Type B pancreatic cell (in vitro differentiated cells): ENCODE data around the gene RPS6KA1. TPM values are rescaled to one million over a fixed set of nuclear protein-coding genes. Genes with fewer than 3 reads are reported as not detected.
"Not testable (repeated sequence)": the region's sequence is repeated elsewhere in the genome, so short reads cannot be mapped to it uniquely, and the experiment has no call there.

Experiments
- DNase-seq: peaks from one replicate; pipeline ENCODE4 v3.0.0; 2021; ENCODE audit warnings: mixed read lengths; ENCODE audit not compliant: unreplicated experiment; ENCODE audit errors: extremely low spot score
- H3K27ac Mint-ChIP-seq: 2 replicates; pipeline ENCODE4 v1.8.0; 2021; ENCODE audit warnings: mild to moderate bottlenecking, mixed read lengths
- H3K27me3 Mint-ChIP-seq: 2 replicates; pipeline ENCODE4 v1.8.0; 2021; ENCODE audit warnings: mixed read lengths
- H3K36me3 Mint-ChIP-seq: 2 replicates; pipeline ENCODE4 v1.8.0; 2021; ENCODE audit warnings: mixed read lengths
- H3K4me1 Mint-ChIP-seq: one replicate; pipeline ENCODE4 v1.8.0; 2021; ENCODE audit warnings: mixed read lengths; ENCODE audit not compliant: unreplicated experiment
- H3K4me3 Mint-ChIP-seq: 2 replicates; pipeline ENCODE4 v1.8.0; 2021; ENCODE audit warnings: mild to moderate bottlenecking, mixed read lengths
- H3K9me3 Mint-ChIP-seq: 2 replicates; pipeline ENCODE4 v1.8.0; 2021; ENCODE audit warnings: mixed read lengths
- total RNA-seq: library from RNA; stranded (reverse); gene quantifications from 2 replicates; pipeline ENCODE4 v1.2.1, GENCODE V29; 2021; ENCODE audit warnings: low replicate concordance
- TF ChIP-seq, protein P1 (sequence below): fragments of 200-600 bp; sonication (generic); conservative IDR thresholded peaks from 2 replicates; pipeline ENCODE4 v1.5.0; 2021; ENCODE audit warnings: antibody characterized with exemption, mild to moderate bottlenecking

RPS6KA1 gene
- total RNA-seq, 1 donor from 2014 or later, result 27.7 TPM

DNA sequence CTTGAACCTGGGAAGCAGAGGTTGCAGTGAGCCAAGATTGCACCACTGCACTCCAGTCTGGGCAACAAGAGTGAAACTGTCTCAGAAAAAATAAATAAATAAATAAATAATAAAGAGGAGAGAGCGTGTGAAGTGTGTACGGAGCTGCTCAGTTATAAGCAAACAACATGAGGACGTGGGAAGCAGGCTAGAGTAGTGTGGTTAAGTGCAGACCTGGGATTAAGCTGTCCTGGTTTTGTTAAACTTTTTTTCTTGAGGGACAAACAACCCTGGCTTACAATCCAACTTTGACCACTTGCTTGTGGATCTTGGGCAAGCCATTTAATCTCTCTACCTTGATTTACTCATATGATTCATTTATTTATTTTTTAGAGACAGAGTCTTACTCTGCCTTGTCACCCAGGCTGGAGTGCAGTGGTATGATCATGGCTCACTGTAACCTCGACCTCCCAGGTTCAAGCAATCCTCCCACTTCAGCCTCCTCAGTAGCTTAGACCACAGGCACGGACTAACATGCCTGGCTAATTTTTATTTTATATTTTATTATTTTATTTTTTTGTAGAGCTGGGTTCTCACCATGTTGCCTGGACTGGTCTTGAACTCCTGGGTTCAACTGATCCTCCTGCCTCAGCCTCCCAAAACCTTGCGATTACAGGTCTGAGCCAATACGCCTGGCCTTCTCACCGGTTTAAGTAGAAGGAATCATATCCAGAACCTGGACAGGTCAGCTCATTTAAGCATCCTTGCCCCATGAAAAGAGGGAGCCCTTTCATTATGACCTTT, 52.7 kb downstream of the RPS6KA1 start:
- no peak overlapping the region for H3K27ac Mint-ChIP-seq
- TF ChIP-seq, protein P1, sequence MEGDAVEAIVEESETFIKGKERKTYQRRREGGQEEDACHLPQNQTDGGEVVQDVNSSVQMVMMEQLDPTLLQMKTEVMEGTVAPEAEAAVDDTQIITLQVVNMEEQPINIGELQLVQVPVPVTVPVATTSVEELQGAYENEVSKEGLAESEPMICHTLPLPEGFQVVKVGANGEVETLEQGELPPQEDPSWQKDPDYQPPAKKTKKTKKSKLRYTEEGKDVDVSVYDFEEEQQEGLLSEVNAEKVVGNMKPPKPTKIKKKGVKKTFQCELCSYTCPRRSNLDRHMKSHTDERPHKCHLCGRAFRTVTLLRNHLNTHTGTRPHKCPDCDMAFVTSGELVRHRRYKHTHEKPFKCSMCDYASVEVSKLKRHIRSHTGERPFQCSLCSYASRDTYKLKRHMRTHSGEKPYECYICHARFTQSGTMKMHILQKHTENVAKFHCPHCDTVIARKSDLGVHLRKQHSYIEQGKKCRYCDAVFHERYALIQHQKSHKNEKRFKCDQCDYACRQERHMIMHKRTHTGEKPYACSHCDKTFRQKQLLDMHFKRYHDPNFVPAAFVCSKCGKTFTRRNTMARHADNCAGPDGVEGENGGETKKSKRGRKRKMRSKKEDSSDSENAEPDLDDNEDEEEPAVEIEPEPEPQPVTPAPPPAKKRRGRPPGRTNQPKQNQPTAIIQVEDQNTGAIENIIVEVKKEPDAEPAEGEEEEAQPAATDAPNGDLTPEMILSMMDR, result no peak

DNA sequence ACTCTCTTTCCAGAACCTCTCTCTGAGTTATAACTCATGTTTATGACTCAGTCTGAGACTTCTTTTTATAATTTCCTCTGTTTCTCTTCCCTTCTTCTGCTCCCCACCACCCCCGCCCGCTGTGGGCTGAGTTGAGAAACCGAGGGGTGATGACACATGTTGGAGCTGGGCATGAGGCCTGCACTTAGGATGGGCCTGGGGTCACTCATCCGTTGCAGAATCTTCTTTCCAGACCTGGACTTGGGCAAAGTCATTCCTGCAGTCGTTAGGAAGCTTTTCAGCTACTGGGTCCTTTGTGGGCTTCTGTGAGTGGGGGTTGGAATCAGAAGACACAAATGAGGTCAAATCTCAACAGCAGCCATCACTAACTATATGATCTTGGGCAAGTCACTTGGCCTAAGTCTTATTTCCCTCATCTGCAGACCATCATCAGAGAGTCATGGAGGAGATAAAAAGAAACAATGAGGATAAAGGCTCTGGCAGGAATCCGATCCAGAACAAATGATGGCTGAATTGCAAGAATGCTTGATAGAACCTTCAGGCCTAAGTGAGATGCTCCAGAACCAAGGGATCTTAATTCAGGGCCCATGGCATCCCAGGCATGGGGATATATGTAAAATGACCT, 53.4 kb downstream of the RPS6KA1 start:
- no peak overlapping the region for H3K4me3 Mint-ChIP-seq
- TF ChIP-seq, protein P1, result no peak
- no peaks in the 10 kb centered on the region for H3K36me3 Mint-ChIP-seq
- no peak overlapping the region for H3K27ac Mint-ChIP-seq
- H3K27me3 Mint-ChIP-seq, result peaks cover 4% of the 10 kb centered on the region
- no peak for DNase-seq
- H3K4me1 Mint-ChIP-seq, result no peaks in the 10 kb centered on the region
- H3K9me3 Mint-ChIP-seq, result no peaks in the 10 kb centered on the region

More for the DNA sequence above, 52.7 kb downstream of the RPS6KA1 start:
- H3K36me3 Mint-ChIP-seq, result no peaks in the 10 kb centered on the region
- peaks cover 4% of the 10 kb centered on the region for H3K27me3 Mint-ChIP-seq
- DNase-seq, result no peak
- no peak overlapping the region for H3K4me3 Mint-ChIP-seq
- no peaks in the 10 kb centered on the region for H3K9me3 Mint-ChIP-seq
- no peaks in the 10 kb centered on the region for H3K4me1 Mint-ChIP-seq

GRCh38 chr1:26583646-26584485, 54.3 kb downstream of the RPS6KA1 start:
- Mint-ChIP-seq H3K36me3 (no peaks in the 10 kb centered on the region), H3K4me1 (no peaks in the 10 kb centered on the region), H3K27me3 (peaks cover 4% of the 10 kb centered on the region), H3K4me3 (no peak overlapping the region), H3K27ac (no peak overlapping the region), H3K9me3 (no peaks in the 10 kb centered on the region)
- no peak for DNase-seq
- TF ChIP-seq, protein P1, result no peak

- H3K36me3 Mint-ChIP-seq, H3K9me3 Mint-ChIP-seq, H3K27me3 Mint-ChIP-seq: not testable (repeated sequence)
Observed at GRCh38 chr1:26584588-26584987, 55.0 kb downstream of the RPS6KA1 start.

DNA sequence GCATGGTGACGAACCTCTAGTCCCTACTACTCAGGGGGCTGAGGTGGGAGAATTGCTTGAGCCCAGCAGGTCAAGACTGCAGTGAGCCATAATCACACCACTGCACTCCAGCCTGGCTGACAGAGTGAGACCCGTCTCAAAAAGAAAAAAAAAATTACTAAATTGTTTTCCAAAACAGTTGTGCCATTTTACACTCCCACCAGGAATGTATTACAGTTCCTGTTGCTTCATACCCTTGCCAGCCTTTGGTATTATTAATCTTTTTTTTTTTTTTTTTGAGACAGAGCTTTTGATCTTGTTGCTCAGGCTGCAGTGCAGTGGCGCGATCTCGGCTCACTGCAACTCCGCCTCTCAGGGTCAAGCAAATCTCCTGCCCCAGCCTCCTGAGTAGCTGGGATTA, 55.9 kb downstream of the RPS6KA1 start:
- H3K4me3 Mint-ChIP-seq, result no peak overlapping the region
- TF ChIP-seq, protein P1, result no peak
- no peak overlapping the region for H3K27ac Mint-ChIP-seq
- H3K27me3 Mint-ChIP-seq, result no peaks in the 10 kb centered on the region
- no peak for DNase-seq
- no peaks in the 10 kb centered on the region for H3K9me3 Mint-ChIP-seq
- no peaks in the 10 kb centered on the region for H3K36me3 Mint-ChIP-seq
- no peaks in the 10 kb centered on the region for H3K4me1 Mint-ChIP-seq

More at GRCh38 chr1:26584588-26584987, 55.0 kb downstream of the RPS6KA1 start:
- not testable (repeated sequence) for H3K27ac Mint-ChIP-seq, DNase-seq, H3K4me3 Mint-ChIP-seq, H3K4me1 Mint-ChIP-seq
